HCT116 (cell line): ENCODE measurements around the gene ATP2B3.

Experiments
- POLR2AphosphoS5 ChIP-seq: IDR thresholded peaks from 2 replicates; pipeline ENCODE4 v1.6.1; 2011; ENCODE audit warnings: mild to moderate bottlenecking, low read depth, low read length, moderate library complexity
- TF ChIP-seq, protein P1 (sequence below), 3 experiments: fragments of 200-600 bp in 1 of 3; sonication (generic) in 1 of 3; IDR thresholded peaks in 2 of 3; conservative IDR thresholded peaks in 1 of 3; 2 replicates each; pipeline ENCODE4 v1.5.1; 2012 to 2017; ENCODE audit warnings: low read depth in 2 of 3, low read length in 2 of 3, antibody characterized with exemption in 1 of 3, borderline replicate concordance in 1 of 3, control low read depth in 1 of 3, mild to moderate bottlenecking in 1 of 3, mixed read lengths in 1 of 3, mixed run types in 1 of 3, moderate library complexity in 1 of 3; ENCODE audit not compliant: insufficient read depth in 1 of 3

DNA sequence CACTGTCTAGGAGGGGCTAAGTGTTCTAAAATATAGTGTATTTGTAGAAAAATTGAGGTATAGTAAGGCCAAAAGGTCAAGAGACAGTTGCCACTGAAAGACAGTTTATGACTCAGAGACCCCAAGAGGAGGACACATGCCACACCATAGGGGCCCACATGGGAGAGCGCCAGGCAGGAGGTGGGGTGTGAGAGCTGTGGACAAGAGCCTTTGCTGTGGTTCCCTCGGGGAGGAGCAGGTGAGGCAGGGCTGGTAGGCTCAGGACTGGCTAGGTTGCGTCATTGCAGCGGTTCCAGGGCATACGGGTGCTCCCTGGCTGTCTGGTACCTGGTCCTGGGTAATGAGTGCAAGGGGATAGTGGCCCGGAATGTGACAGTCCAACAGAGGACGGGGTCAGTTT is 43.9 kb downstream of the ATP2B3 start:
- no peak for TF ChIP-seq POLR2AphosphoS5
- TF ChIP-seq, protein P1, sequence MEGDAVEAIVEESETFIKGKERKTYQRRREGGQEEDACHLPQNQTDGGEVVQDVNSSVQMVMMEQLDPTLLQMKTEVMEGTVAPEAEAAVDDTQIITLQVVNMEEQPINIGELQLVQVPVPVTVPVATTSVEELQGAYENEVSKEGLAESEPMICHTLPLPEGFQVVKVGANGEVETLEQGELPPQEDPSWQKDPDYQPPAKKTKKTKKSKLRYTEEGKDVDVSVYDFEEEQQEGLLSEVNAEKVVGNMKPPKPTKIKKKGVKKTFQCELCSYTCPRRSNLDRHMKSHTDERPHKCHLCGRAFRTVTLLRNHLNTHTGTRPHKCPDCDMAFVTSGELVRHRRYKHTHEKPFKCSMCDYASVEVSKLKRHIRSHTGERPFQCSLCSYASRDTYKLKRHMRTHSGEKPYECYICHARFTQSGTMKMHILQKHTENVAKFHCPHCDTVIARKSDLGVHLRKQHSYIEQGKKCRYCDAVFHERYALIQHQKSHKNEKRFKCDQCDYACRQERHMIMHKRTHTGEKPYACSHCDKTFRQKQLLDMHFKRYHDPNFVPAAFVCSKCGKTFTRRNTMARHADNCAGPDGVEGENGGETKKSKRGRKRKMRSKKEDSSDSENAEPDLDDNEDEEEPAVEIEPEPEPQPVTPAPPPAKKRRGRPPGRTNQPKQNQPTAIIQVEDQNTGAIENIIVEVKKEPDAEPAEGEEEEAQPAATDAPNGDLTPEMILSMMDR (IDR thresholded peaks at IDR 0.05 in 2 of 3, conservative IDR thresholded peaks at IDR 0.05 in 1 of 3; ENCODE audit: borderline replicate concordance in 1 of 3, insufficient read depth in 1 of 3, low read depth in 2 of 3, low read length in 2 of 3) = no peak
